MM.1S (cell line): ENCODE data around the gene LGALS8.
"Not testable (repeated sequence)": the region's sequence is repeated elsewhere in the genome, so short reads cannot be mapped to it uniquely, and the experiment has no call there.

Experiments
- CTCF ChIP-seq: fragments of 300-600 bp; sonication (generic); IDR thresholded peaks from 2 replicates; pipeline ENCODE4 v1.5.1; 2016; ENCODE audit warnings: antibody characterized with exemption, low read length, mixed read lengths
- EZH2phosphoT487 ChIP-seq: fragments of 300-600 bp; sonication (generic); IDR thresholded peaks from 2 replicates; pipeline ENCODE4 v1.6.1; 2018; ENCODE audit warnings: antibody characterized with exemption, low read length

DNA sequence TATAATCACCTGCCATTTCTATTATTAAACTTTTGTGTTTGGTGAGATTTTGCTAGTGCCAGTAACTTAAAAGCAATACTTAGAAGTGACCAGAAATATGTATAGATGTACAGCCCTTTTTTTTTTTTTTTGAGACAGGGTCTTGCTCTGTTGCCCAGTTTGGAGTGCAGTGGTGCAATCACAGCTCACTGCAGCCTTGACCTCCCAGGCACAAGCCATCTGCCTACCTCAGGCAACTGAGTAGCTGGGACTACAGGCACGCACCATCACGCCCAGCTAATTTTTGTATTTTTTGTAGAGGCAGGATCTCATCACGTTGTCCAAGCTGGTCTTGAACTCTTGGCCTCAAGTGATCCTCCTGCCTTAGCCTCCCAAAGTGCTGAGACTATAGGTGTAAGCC is 56.6 kb downstream of the LGALS8 start:
- not testable (repeated sequence) for TF ChIP-seq EZH2phosphoT487, CTCF
